HepG2 (cell line): Measurements from ENCODE around the gene DHTKD1. TPM values are rescaled to one million over a fixed set of nuclear protein-coding genes. Genes with fewer than 3 reads are reported as not detected.

Experiments used
- ATAC-seq: fragments of 200-7000 bp; cut with Tn5 transposase; 3 replicates; pipeline ENCODE4 v1.9.1; 2020; ENCODE audit warnings: mild to moderate bottlenecking, moderate library complexity
- BruUV-seq: library from RNA; stranded (reverse); fragments of 400-500 nt; replicated peaks from 2 replicates; lab custom pipeline; 2021; lab: Mats Ljungman, UMichigan
- CTCF ChIA-PET: fragments of 300-600 bp; formaldehyde crosslinking; extraction: SDS; loops from one replicate; lab custom pipeline; 2021; ENCODE audit warnings: low total read pairs, inconsistent platforms, low intra/inter-chr PET ratio; lab: Yijun Ruan, JAX
- POLR2A ChIA-PET: fragments of 350-600 bp; sonication (Branson Sonifier 250); formaldehyde crosslinking; loops from one replicate; lab custom pipeline; 2020; ENCODE audit warnings: antibody characterized with exemption, inconsistent platforms; lab: Yijun Ruan, JAX
- DNase-seq: peaks from one replicate; pipeline ENCODE4 v3.0.0-alpha.2; 2015; ENCODE audit warnings: low spot score
- FAIRE-seq: peaks from 3 replicates; lab custom pipeline; 2011; peaks lifted over from hg19 to GRCh38; lab: Jason Lieb, UNC
- H2AFZ ChIP-seq: one replicate; pipeline ENCODE4 v1.6.1; 2011; ENCODE audit warnings: low read length, inconsistent platforms
- H3K27ac ChIP-seq: fragments of 300-600 bp; 3 replicates; pipeline ENCODE4 v1.8.0; 2011; ENCODE audit warnings: mixed run types, mild to moderate bottlenecking, mixed read lengths, low read length, inconsistent platforms; ENCODE audit not compliant: insufficient read depth; ENCODE audit errors: extremely low read length
- H3K27me3 ChIP-seq, 2 experiments: fragments of 200-600 bp in 1 of 2; 2 replicates in 1 of 2; 3 replicates in 1 of 2; pipeline versions ENCODE4 v1.6.0 to v1.8.0; 2011; ENCODE audit warnings: low read length in 2 of 2, mild to moderate bottlenecking in 2 of 2, moderate library complexity in 2 of 2, inconsistent platforms in 1 of 2; ENCODE audit not compliant: insufficient read depth in 2 of 2, control insufficient read depth in 1 of 2
- H3K36me3 ChIP-seq, 2 experiments: fragments of 200-600 bp in 1 of 2; replicated peaks in 1 of 2; 2 replicates in 1 of 2; 3 replicates in 1 of 2; pipeline versions ENCODE4 v1.5.1 to v1.8.0; 2011; ENCODE audit warnings: low read length in 2 of 2, inconsistent platforms in 1 of 2; ENCODE audit not compliant: insufficient read depth in 2 of 2, control insufficient read depth in 1 of 2
- H3K4me1 ChIP-seq: 2 replicates; pipeline ENCODE4 v1.5.1; 2012; ENCODE audit warnings: low read length, inconsistent platforms; ENCODE audit not compliant: insufficient read depth
- H3K4me2 ChIP-seq: 2 replicates; pipeline ENCODE4 v1.6.0; 2011; ENCODE audit warnings: low read depth, low read length, inconsistent platforms
- H3K4me3 ChIP-seq, 3 experiments: fragments of 200-600 bp in 1 of 3; sonication (generic), shearing (Covaris generic) in 1 of 3; replicated peaks in 1 of 3; 2 replicates each; pipeline ENCODE4 v1.5.1; 2011 to 2016; ENCODE audit warnings: low read length in 3 of 3, inconsistent platforms in 2 of 3, low read depth in 2 of 3, mild to moderate bottlenecking in 2 of 3, control low read depth in 1 of 3, mixed read lengths in 1 of 3; ENCODE audit not compliant: insufficient read depth in 1 of 3
- H3K79me2 ChIP-seq: one replicate; pipeline ENCODE4 v1.6.1; 2011; ENCODE audit warnings: low read length, inconsistent platforms; ENCODE audit not compliant: insufficient read depth
- H3K9ac ChIP-seq: 2 replicates; pipeline ENCODE4 v1.6.0; 2011; ENCODE audit warnings: mild to moderate bottlenecking, low read depth, low read length, inconsistent platforms; ENCODE audit not compliant: insufficient read depth
- H3K9me3 ChIP-seq: 2 replicates; pipeline ENCODE4 v1.5.1; 2012; ENCODE audit warnings: mild to moderate bottlenecking, low read length
- H4K20me1 ChIP-seq: 2 replicates; pipeline ENCODE4 v1.6.0; 2011; ENCODE audit warnings: inconsistent platforms, mild to moderate bottlenecking, low read length, moderate library complexity; ENCODE audit not compliant: insufficient read depth
- ZNF605 ChIP-seq: sonication (generic); formaldehyde crosslinking; IDR thresholded peaks from 2 replicates; pipeline ENCODE4 v1.8.0; 2022; ENCODE audit warnings: mild to moderate bottlenecking, missing genetic modification reagents
- ZNF616 ChIP-seq: sonication (generic); formaldehyde crosslinking; IDR thresholded peaks from 2 replicates; pipeline ENCODE4 v1.5.0; 2020; ENCODE audit warnings: low read depth, mild to moderate bottlenecking, missing genetic modification reagents
- WGBS: methylation state at CpG from one replicate; pipeline ENCODE4 v1.1.6; 2017; ENCODE audit warnings: low lambda C conversion rate; 5-methylcytosine and 5-hydroxymethylcytosine counted together
- in situ Hi-C: cut with HindIII; loops from 2 replicates; pipeline ENCODE4 v1.10.0; 2017; ENCODE audit warnings: low pct_unique_long_range_greater_than_20kb; ENCODE audit not compliant: extremely low pct_ligation_motif_present
- intact Hi-C: fragments of 100-400 bp; cut with micrococcal nuclease; formaldehyde crosslinking; loops from one replicate; pipeline ENCODE4 v1.10.0; 2022; ENCODE audit not compliant: unreplicated experiment
- polyA plus RNA-seq, 8 experiments: library from polyadenylated mRNA; depleted of rRNA in 3 of 8; stranded (reverse) in 7 of 8; unstranded in 1 of 8; fragments of >200 nt; fragmentation: Illumina TruSeq in 4 of 8; extraction: Trizol in 4 of 8; gene quantifications; 2 replicates each; pipeline versions ENCODE4 v1.2.1 to v1.2.3, GENCODE V29; 2011 to 2016; ENCODE audit warnings: low read depth in 4 of 8, missing spikeins in 1 of 8, mixed read lengths in 1 of 8; ENCODE audit not compliant: insufficient read depth in 1 of 8
- total RNA-seq, 5 experiments: library from RNA; depleted of rRNA; stranded (reverse); fragments of >200 nt; fragmentation: Illumina TruSeq; extraction: Trizol; gene quantifications; 2 replicates each; pipeline ENCODE4 v1.2.3, GENCODE V29; 2016; ENCODE audit warnings: low read depth in 1 of 5
- TF ChIP-seq, protein P1 (sequence below): sonication (generic); formaldehyde crosslinking; IDR thresholded peaks from 2 replicates; pipeline ENCODE4 v1.4.0; 2020; ENCODE audit warnings: low read depth, missing genetic modification reagents
- TF ChIP-seq, protein P2 (sequence below): sonication (generic); formaldehyde crosslinking; IDR thresholded peaks from 2 replicates; pipeline ENCODE4 v1.4.0; 2020; ENCODE audit warnings: missing genetic modification reagents
- TF ChIP-seq, protein P3 (sequence below): fragments of 450-650 bp; IDR thresholded peaks from 2 replicates; pipeline ENCODE4 v1.6.1; 2016

DHTKD1 gene
- total and polyA plus RNA-seq, 2 of the 13 experiments (the other 11 are each of a cell fraction or from before 2014, with no cell fraction given) = 9.6 to 14.1 TPM

DNA sequence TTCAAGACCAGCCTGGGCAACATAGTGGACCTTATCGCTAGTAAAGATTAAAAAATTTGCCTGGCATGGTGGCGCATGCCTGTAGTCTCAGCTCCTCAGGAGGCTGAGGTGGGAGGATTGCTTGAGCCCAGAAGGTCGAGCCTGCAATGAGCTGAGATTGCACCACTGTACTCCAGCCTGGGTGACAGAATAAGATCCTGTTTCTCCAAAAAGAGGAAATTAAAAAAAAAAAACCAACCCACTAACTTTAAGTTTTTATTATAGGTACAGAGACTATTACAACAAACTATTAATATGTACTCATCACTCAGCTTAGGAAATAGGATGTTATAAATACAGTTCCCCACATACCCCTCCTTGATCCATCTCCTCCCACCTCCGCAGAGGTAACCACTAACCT lies 30.2 kb downstream of the DHTKD1 start (continued):
- TF ChIP-seq, protein P1, sequence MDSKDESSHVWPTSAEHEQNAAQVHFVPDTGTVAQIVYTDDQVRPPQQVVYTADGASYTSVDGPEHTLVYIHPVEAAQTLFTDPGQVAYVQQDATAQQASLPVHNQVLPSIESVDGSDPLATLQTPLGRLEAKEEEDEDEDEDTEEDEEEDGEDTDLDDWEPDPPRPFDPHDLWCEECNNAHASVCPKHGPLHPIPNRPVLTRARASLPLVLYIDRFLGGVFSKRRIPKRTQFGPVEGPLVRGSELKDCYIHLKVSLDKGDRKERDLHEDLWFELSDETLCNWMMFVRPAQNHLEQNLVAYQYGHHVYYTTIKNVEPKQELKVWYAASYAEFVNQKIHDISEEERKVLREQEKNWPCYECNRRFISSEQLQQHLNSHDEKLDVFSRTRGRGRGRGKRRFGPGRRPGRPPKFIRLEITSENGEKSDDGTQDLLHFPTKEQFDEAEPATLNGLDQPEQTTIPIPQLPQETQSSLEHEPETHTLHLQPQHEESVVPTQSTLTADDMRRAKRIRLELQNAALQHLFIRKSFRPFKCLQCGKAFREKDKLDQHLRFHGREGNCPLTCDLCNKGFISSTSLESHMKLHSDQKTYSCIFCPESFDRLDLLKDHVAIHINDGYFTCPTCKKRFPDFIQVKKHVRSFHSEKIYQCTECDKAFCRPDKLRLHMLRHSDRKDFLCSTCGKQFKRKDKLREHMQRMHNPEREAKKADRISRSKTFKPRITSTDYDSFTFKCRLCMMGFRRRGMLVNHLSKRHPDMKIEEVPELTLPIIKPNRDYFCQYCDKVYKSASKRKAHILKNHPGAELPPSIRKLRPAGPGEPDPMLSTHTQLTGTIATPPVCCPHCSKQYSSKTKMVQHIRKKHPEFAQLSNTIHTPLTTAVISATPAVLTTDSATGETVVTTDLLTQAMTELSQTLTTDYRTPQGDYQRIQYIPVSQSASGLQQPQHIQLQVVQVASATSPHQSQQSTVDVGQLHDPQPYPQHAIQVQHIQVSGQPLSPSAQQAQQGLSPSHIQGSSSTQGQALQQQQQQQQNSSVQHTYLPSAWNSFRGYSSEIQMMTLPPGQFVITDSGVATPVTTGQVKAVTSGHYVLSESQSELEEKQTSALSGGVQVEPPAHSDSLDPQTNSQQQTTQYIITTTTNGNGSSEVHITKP (CRISPR knock-in tag) = no peak
- no peak for TF ChIP-seq ZNF605

DNA sequence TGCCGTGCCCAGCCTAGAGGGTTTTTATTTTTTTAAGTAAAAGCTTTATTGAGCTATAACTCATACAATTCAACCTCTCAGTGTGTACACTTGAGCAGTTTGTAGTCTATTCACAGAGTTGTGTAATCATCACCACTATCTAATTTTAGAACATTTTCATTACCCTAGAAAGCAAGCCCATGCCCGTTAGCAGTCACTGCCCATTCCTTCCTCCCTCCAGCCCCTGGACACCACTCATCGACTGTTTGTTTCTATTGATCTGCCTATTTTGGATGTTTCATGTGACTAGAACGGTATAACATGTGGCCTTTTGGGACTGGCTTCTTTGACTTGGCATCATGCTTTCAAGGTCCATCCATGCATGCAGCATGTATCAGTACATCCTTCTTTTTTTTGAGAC lies 35.0 kb downstream of the DHTKD1 start:
- H2AFZ ChIP-seq = no peak overlapping the region
- intact Hi-C loops (no loop called here), in situ Hi-C loops (no loop called here)
- ATAC-seq (no peak), DNase-seq (no peak), FAIRE-seq (no peak)
- H3K9me3 ChIP-seq = no peaks in the 10 kb centered on the region
- H3K4me3 ChIP-seq = no peak overlapping the region
- H4K20me1 ChIP-seq = no peaks in the 10 kb centered on the region
- BruUV-seq = no TSS peak
- H3K27ac ChIP-seq = no peak overlapping the region
- H3K36me3 ChIP-seq = peaks cover 6 to 35% of the 10 kb centered on the region in 2 experiments; a peak in 4 of 5 replicates
- H3K4me2 ChIP-seq = no peak overlapping the region
- no peaks in the 10 kb centered on the region for H3K79me2 ChIP-seq
- WGBS = 96% methylated on average over 4 of the region's 4 CpGs
- CTCF ChIA-PET = no interaction called here
- H3K27me3 ChIP-seq = no peaks in the 10 kb centered on the region
- no peaks in the 10 kb centered on the region for H3K4me1 ChIP-seq
- no peak for TF ChIP-seq ZNF616 (CRISPR knock-in tag)
- TF ChIP-seq, protein P2, sequence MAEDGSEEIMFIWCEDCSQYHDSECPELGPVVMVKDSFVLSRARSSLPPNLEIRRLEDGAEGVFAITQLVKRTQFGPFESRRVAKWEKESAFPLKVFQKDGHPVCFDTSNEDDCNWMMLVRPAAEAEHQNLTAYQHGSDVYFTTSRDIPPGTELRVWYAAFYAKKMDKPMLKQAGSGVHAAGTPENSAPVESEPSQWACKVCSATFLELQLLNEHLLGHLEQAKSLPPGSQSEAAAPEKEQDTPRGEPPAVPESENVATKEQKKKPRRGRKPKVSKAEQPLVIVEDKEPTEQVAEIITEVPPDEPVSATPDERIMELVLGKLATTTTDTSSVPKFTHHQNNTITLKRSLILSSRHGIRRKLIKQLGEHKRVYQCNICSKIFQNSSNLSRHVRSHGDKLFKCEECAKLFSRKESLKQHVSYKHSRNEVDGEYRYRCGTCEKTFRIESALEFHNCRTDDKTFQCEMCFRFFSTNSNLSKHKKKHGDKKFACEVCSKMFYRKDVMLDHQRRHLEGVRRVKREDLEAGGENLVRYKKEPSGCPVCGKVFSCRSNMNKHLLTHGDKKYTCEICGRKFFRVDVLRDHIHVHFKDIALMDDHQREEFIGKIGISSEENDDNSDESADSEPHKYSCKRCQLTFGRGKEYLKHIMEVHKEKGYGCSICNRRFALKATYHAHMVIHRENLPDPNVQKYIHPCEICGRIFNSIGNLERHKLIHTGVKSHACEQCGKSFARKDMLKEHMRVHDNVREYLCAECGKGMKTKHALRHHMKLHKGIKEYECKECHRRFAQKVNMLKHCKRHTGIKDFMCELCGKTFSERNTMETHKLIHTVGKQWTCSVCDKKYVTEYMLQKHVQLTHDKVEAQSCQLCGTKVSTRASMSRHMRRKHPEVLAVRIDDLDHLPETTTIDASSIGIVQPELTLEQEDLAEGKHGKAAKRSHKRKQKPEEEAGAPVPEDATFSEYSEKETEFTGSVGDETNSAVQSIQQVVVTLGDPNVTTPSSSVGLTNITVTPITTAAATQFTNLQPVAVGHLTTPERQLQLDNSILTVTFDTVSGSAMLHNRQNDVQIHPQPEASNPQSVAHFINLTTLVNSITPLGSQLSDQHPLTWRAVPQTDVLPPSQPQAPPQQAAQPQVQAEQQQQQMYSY (CRISPR knock-in tag) = no peak
- TF ChIP-seq, protein P3, sequence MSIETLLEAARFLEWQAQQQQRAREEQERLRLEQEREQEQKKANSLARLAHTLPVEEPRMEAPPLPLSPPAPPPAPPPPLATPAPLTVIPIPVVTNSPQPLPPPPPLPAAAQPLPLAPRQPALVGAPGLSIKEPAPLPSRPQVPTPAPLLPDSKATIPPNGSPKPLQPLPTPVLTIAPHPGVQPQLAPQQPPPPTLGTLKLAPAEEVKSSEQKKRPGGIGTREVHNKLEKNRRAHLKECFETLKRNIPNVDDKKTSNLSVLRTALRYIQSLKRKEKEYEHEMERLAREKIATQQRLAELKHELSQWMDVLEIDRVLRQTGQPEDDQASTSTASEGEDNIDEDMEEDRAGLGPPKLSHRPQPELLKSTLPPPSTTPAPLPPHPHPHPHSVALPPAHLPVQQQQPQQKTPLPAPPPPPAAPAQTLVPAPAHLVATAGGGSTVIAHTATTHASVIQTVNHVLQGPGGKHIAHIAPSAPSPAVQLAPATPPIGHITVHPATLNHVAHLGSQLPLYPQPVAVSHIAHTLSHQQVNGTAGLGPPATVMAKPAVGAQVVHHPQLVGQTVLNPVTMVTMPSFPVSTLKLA = peak; percentile 64
- no peak overlapping the region for H3K9ac ChIP-seq
- POLR2A ChIA-PET = no interaction called here
